ENCODE data around the gene BBS2. TPM values are rescaled to one million over a fixed set of nuclear protein-coding genes. Genes with fewer than 3 reads are reported as not detected.

The BBS2 gene
- total and polyA plus RNA-seq, 12 donors: 11.7 to 75.9 (median 54.9) TPM

DNA sequence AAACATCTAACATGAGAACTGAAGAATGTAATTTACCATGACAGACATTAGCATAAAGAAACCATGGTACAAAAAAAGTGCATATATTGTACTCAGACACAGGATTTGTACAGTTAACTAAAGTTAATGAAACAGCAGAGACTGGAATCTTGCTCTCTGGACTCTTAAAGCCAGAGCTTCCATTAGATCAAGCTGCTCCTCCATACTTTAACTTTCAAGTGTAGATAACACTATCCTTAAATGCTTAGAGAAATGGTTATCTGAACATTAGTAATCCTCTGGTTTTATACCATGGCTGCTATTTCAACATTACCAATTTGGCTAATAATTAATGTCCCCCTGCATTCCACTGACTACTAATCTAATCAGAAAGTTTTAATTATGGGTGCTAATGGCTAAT lies 71.8 kb downstream of the BBS2 start:
- H3K27me3 ChIP-seq: no peaks in the 10 kb centered on the region
- intact Hi-C loops (cut with DNase I): no loop called here
- TF ChIP-seq, protein P1, sequence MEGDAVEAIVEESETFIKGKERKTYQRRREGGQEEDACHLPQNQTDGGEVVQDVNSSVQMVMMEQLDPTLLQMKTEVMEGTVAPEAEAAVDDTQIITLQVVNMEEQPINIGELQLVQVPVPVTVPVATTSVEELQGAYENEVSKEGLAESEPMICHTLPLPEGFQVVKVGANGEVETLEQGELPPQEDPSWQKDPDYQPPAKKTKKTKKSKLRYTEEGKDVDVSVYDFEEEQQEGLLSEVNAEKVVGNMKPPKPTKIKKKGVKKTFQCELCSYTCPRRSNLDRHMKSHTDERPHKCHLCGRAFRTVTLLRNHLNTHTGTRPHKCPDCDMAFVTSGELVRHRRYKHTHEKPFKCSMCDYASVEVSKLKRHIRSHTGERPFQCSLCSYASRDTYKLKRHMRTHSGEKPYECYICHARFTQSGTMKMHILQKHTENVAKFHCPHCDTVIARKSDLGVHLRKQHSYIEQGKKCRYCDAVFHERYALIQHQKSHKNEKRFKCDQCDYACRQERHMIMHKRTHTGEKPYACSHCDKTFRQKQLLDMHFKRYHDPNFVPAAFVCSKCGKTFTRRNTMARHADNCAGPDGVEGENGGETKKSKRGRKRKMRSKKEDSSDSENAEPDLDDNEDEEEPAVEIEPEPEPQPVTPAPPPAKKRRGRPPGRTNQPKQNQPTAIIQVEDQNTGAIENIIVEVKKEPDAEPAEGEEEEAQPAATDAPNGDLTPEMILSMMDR (IDR thresholded peaks at IDR 0.05): no peak
- peaks cover 4 to 45% (median 35%) of the 10 kb centered on the region in 9 donors for H3K4me1 ChIP-seq
- H3K4me3 ChIP-seq: no peak overlapping the region
- H3K36me3 ChIP-seq: peaks cover 0 to 51% (median 13%) of the 10 kb centered on the region in 9 donors
- H3K9me3 ChIP-seq: no peaks in the 10 kb centered on the region
- no peak overlapping the region for H3K27ac ChIP-seq
- ATAC-seq: no peak
- no peak for DNase-seq

DNA sequence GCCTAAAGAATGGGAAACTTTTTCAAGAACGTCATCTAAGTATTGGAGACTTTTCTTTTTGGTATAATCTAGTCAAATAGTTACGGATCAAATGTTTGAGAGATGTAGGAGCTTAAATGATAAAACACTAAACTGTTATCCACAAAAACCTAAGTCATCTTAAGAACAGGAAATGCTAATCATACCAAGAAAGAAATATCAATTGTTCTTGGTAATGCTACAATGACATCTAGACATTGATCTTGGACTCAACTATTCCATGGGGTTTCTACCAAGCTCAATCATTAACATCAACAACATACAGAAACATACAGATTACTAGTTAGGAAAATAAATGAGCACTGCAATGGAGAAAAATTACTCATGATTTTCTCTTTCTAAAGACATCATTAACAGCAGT lies 72.5 kb downstream of the BBS2 start:
- Histone ChIP-seq H3K4me1 (peaks cover 4 to 38% (median 28%) of the 10 kb centered on the region in 9 donors), H3K4me3 (no peak overlapping the region), H3K36me3 (peaks cover 0 to 55% (median 13%) of the 10 kb centered on the region in 9 donors), H3K27ac (no peak overlapping the region), H3K9me3 (no peaks in the 10 kb centered on the region), H3K27me3 (no peaks in the 10 kb centered on the region)
- 56 to 69% methylated on average over 2 of the region's 2 CpGs for WGBS, 2 donors
- intact Hi-C loops (cut with DNase I): no loop called here
- no peak for DNase-seq
- ATAC-seq: no peak
- TF ChIP-seq, protein P1 (IDR thresholded peaks at IDR 0.05): no peak

DNA sequence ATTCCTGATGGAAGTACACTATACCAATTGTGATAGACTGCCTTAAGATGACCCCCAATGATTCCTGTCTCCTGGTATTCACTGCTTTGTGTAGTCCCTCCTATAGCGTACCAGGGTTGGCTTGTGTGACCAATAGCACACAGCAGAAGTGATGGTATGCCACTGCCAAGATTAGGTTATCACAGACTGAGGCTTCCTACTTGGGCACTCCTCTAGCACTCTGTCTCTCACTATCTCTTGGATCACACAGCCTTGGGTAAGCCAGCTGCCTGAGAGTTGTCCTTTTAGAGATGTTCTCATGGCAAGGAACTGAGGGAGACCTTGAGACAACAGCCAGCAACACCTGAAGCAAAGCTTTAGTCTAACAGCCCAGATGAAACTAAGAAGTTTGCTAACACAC lies 81.8 kb downstream of the BBS2 start:
- Histone ChIP-seq H3K9me3 (no peaks in the 10 kb centered on the region), H3K4me3 (no peak overlapping the region), H3K4me1 (peaks cover 0 to 7% (median 0%) of the 10 kb centered on the region in 9 donors), H3K27me3 (no peaks in the 10 kb centered on the region), H3K36me3 (peaks cover 0 to 95% (median 22%) of the 10 kb centered on the region in 9 donors), H3K27ac (no peak overlapping the region)
- WGBS, 2 donors: 91 to 93% methylated on average over 1 of the region's 1 CpG
- ATAC-seq: no peak
- intact Hi-C loops (cut with DNase I): no loop called here
- TF ChIP-seq, protein P1 (IDR thresholded peaks at IDR 0.05): no peak
- no peak for DNase-seq

DNA sequence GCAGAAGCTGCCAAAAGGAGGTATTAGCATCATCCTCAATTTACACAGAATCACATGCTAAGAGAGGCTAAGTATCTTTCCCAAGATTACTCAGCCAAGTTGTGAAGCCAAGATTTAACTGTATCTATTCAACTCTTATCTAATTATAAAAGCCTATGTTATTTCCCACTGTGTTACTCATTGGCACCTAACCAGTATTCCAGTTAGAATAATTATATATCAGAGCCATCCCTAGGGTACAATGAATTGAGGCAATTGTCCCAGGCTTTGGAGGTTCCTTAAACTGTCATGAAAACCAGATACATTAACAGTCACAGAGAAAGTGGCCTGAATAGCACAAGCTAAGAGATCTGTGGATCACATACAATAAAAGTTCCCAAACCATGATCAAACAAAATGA lies 83.6 kb downstream of the BBS2 start:
- TF ChIP-seq, protein P1 (IDR thresholded peaks at IDR 0.05): no peak
- no peak overlapping the region for H3K27ac ChIP-seq
- ATAC-seq (no peak), DNase-seq (no peak)
- intact Hi-C loops (cut with DNase I): no loop called here
- H3K4me3 ChIP-seq: no peak overlapping the region
- no peaks in the 10 kb centered on the region for H3K9me3 ChIP-seq
- no peaks in the 10 kb centered on the region for H3K27me3 ChIP-seq
- H3K4me1 ChIP-seq: peaks cover 0 to 7% (median 0%) of the 10 kb centered on the region in 9 donors
- peaks cover 0 to 98% (median 26%) of the 10 kb centered on the region in 9 donors for H3K36me3 ChIP-seq

Other genes starting within 250 kb of the BBS2 start
- gene AMFR, start 94.5 kb downstream of the BBS2 start, total RNA-seq: 10 to 100 TPM; 50.6 to 87.9 (median 69.7) TPM
- 10 to 100 TPM; 18.1 to 63.9 TPM for gene AMFR, start 94.5 kb downstream of the BBS2 start, polyA plus RNA-seq
- gene NUDT21, start 68.7 kb downstream of the BBS2 start, total RNA-seq: 10 to 100 TPM; 59.2 to 74.7 (median 63.4) TPM
- 10 to 100 TPM in 1 of 2 donors, 1 to 10 TPM in 1; 9.3 to 26.4 TPM for gene NUDT21, start 68.7 kb downstream of the BBS2 start, polyA plus RNA-seq
- gene OGFOD1, start 68.5 kb downstream of the BBS2 start, total RNA-seq: 10 to 100 TPM; 24.2 to 41.0 (median 36.8) TPM
- 10 to 100 TPM in 1 of 2 donors, 1 to 10 TPM in 1; 8.9 to 17.5 TPM for gene OGFOD1, start 68.5 kb downstream of the BBS2 start, polyA plus RNA-seq
- not detected for gene MT4, start 45.0 kb upstream of the BBS2 start, total RNA-seq
- not detected for gene MT4, start 45.0 kb upstream of the BBS2 start, polyA plus RNA-seq
- 10 to 100 TPM in 1 of 10 donors, 1 to 10 TPM in 9; 1.9 to 11.6 (median 4.1) TPM for gene MT3, start 69.5 kb upstream of the BBS2 start, total RNA-seq
- gene MT3, start 69.5 kb upstream of the BBS2 start, polyA plus RNA-seq: 10 to 100 TPM in 1 of 2 donors, 1 to 10 TPM in 1; 4.4 to 29.8 TPM
- 100 to 1,000 TPM in 6 of 10 donors, 10 to 100 TPM in 4; 88.8 to 354 (median 109) TPM for gene MT2A, start 88.6 kb upstream of the BBS2 start, total RNA-seq
- gene MT2A, start 88.6 kb upstream of the BBS2 start, polyA plus RNA-seq: 100 to 1,000 TPM; 195 to 231 TPM
- 100 to 1,000 TPM in 5 of 10 donors, 10 to 100 TPM in 5; 83.3 to 164 (median 97.0) TPM for gene MT1E, start 105.8 kb upstream of the BBS2 start, total RNA-seq
- gene MT1E, start 105.8 kb upstream of the BBS2 start, polyA plus RNA-seq: 100 to 1,000 TPM in 1 of 2 donors, 10 to 100 TPM in 1; 31.9 to 268 TPM
- gene MT1M, start 112.6 kb upstream of the BBS2 start, total RNA-seq: 10 to 100 TPM in 1 of 10 donors, 1 to 10 TPM in 5, under 1 TPM in 4; 0.75 to 24.3 (median 1.7) TPM
- gene MT1M, start 112.6 kb upstream of the BBS2 start, polyA plus RNA-seq: 10 to 100 TPM; 11.9 to 25.4 TPM
- 10 to 100 TPM in 1 of 10 donors, 1 to 10 TPM in 5, under 1 TPM in 2, not detected in 2; 0.71 to 67.7 (median 2.6) TPM for gene MT1A, start 118.6 kb upstream of the BBS2 start, total RNA-seq
- 100 to 1,000 TPM in 1 of 2 donors, 10 to 100 TPM in 1; 11.1 to 102 TPM for gene MT1A, start 118.6 kb upstream of the BBS2 start, polyA plus RNA-seq
- not detected for gene MT1B, start 131.9 kb upstream of the BBS2 start, total RNA-seq
- gene MT1B, start 131.9 kb upstream of the BBS2 start, polyA plus RNA-seq: not detected
- gene MT1F, start 137.9 kb upstream of the BBS2 start, total RNA-seq: 1 to 10 TPM in 9 of 10 donors, under 1 TPM in 1; 0.98 to 7.7 (median 2.4) TPM
- gene MT1F, start 137.9 kb upstream of the BBS2 start, polyA plus RNA-seq: 1 to 10 TPM; 2.0 to 2.4 TPM
- gene MT1G, start 148.0 kb upstream of the BBS2 start, total RNA-seq: 1 to 10 TPM in 3 of 10 donors, under 1 TPM in 1, not detected in 6; 0.95 to 9.0 (median 1.0) TPM
- gene MT1G, start 148.0 kb upstream of the BBS2 start, polyA plus RNA-seq: 1 to 10 TPM; 3.6 to 3.7 TPM
- 1 to 10 TPM in 1 of 10 donors, not detected in 9; 2.4 TPM for gene MT1H, start 149.8 kb upstream of the BBS2 start, total RNA-seq
- not detected for gene MT1H, start 149.8 kb upstream of the BBS2 start, polyA plus RNA-seq
- gene MT1X, start 162.4 kb upstream of the BBS2 start, total RNA-seq: 100 to 1,000 TPM in 4 of 10 donors, 10 to 100 TPM in 6; 15.8 to 616 (median 71.4) TPM
- 100 to 1,000 TPM; 162 to 239 TPM for gene MT1X, start 162.4 kb upstream of the BBS2 start, polyA plus RNA-seq
- gene NUP93, start 210.1 kb upstream of the BBS2 start, total RNA-seq: 10 to 100 TPM; 25.4 to 34.8 (median 27.6) TPM
- 10 to 100 TPM; 27.2 to 32.3 TPM for gene NUP93, start 210.1 kb upstream of the BBS2 start, polyA plus RNA-seq

Measured in heart right ventricle (tissue), 16 donors.